ENCODE measurements around the gene FCGR1A. TPM values are rescaled to one million over a fixed set of nuclear protein-coding genes. Genes with fewer than 3 reads are reported as not detected.
"Not testable (repeated sequence)": the region's sequence is repeated elsewhere in the genome, so short reads cannot be mapped to it uniquely, and the experiment has no call there.

The FCGR1A gene
- total and polyA plus RNA-seq, 8 donors: 0.19 to 13.9 (median 3.7) TPM

DNA sequence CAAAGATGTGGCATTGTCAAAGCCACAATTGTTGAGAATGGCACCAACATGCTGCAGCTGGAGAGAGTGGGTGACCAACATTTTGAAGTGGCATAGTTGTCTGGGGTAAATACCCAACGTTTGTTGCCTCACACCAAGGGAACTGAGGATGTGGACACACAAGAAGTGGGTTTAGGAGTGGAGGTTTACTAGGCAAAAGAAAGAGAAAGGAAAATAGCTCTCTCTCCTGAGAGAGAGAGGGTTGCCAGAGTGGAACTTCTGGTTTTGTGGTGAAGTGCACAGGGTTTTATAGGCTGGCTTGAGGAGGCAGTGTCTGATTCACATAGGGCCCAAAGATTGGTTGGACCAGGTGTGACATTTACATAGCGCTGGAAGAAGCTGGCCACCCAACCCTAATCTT is 29.0 kb upstream of the FCGR1A start:
- WGBS, 2 donors: 48 to 76% methylated on average over 1 to 2 of the region's 2 CpGs
- H3K9me3 ChIP-seq; FAIRE-seq; H3K4me1 ChIP-seq; H3K4me3 ChIP-seq; DNase-seq; intact Hi-C loops (cut with DNase I); H3K36me3 ChIP-seq; ATAC-seq; H3K27ac ChIP-seq; H3K27me3 ChIP-seq: not testable (repeated sequence)

DNA sequence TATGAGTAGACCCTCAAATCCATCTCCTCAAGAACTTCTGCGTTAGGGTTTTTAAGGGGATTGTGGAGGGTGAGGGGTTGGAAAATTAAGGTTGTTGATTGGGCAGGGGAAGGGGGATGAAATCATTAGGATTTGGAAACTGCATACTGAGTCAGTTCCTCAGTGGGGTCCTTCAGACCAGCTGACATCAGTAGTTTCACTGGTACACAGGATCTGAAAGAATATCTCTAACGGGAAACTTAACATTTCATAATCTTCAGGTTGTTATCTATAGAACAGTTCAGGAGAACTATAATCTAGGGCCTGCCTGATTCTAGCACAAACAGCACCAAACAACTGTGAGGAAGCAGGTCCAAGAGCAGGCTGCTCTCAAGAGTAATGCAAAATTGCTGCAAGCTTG is 27.2 kb upstream of the FCGR1A start:
- H3K4me3 ChIP-seq; H3K36me3 ChIP-seq; intact Hi-C loops (cut with DNase I); DNase-seq; FAIRE-seq; ATAC-seq; H3K27ac ChIP-seq; H3K4me1 ChIP-seq; H3K9me3 ChIP-seq; H3K27me3 ChIP-seq: not testable (repeated sequence)
- 59 to 71% methylated on average over 2 of the region's 2 CpGs for WGBS, 2 donors

DNA sequence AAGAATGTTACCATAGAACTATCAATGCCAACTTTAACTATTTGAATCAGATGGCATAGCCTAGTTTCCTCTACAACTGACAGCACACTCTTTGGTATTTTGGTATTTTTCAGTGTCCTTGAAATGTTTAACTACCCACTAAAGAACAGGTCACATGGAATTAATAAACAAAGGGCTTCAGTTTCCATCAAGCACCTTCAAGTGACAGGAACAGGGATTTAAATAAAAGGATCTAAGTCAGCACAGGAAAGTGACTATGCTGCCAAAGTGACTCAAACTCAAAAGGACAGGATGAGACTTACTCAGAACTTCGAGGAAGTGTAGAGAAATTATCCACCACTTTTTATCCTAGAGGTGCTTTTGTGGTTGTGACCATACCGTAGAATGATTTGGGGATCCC is 20.2 kb upstream of the FCGR1A start:
- H3K9me3 ChIP-seq; DNase-seq; H3K27ac ChIP-seq; H3K4me1 ChIP-seq; H3K27me3 ChIP-seq; intact Hi-C loops (cut with DNase I); ATAC-seq; H3K36me3 ChIP-seq; FAIRE-seq; H3K4me3 ChIP-seq: not testable (repeated sequence)
- 57 to 81% methylated on average over 2 of the region's 2 CpGs for WGBS, 2 donors

DNA sequence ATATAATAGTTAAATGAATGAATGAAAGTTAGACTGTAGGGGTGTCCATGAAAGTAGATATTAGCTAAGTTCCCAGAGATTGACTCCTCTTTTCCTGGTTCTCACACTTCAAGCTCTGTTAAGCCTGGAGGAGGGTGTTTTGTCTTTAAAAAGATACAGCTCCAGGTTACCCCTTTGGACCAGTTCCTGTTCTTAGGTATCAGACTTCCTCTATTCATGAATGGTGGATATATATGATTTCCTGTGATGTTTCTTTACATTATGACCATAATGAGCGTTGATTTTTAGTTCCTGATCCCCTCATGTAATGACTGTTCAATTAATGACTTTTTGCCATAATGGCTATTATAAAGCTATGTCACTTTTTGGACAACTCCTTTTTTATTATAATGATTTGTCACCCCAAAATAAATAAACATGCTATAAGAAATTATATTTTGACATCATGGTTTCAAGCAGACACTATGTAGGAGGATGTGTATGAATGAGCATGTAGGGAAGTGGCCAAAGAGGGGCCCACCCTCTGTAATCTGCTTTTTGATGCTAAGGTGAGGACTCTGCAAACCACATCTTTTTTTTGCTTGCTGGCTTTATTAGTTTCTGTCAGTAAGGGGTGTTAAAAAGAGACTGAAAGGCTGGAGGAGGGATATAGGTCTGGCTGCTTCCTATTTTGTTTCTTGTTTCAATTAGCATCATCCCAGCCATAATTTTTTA is 18.2 kb upstream of the FCGR1A start:
- WGBS, 2 donors: 71 to 88% methylated on average over 1 of the region's 1 CpG

DNA sequence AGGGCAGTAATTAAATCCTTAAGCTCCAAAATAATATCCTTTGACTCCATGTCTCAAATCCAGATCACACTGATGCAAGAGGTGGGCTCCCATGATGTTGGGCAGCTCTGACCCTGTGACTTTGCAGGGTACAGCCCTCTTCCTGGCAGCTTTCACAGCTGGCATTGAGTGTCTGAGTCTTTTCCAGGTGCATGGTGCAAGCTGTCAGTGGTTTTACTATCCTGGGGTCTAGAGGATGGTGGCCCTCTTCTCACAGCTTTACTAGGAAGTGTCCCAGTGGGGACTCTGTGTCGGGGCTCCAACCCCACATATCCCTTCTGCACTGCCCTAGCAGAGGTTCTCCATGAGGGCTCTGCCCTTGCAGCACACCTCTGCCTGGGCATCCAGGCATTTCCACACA is 16.3 kb upstream of the FCGR1A start:
- DNase-seq; ATAC-seq; FAIRE-seq; H3K36me3 ChIP-seq; H3K27ac ChIP-seq; H3K4me1 ChIP-seq; H3K9me3 ChIP-seq; H3K27me3 ChIP-seq; intact Hi-C loops (cut with DNase I); H3K4me3 ChIP-seq: not testable (repeated sequence)
- 50 to 71% methylated on average over 1 of the region's 1 CpG for WGBS, 2 donors

More for the DNA sequence above, 18.2 kb upstream of the FCGR1A start:
- ATAC-seq; FAIRE-seq; H3K4me3 ChIP-seq; H3K4me1 ChIP-seq; DNase-seq; H3K9me3 ChIP-seq; H3K27me3 ChIP-seq; intact Hi-C loops (cut with DNase I); H3K27ac ChIP-seq; H3K36me3 ChIP-seq: not testable (repeated sequence)

DNA sequence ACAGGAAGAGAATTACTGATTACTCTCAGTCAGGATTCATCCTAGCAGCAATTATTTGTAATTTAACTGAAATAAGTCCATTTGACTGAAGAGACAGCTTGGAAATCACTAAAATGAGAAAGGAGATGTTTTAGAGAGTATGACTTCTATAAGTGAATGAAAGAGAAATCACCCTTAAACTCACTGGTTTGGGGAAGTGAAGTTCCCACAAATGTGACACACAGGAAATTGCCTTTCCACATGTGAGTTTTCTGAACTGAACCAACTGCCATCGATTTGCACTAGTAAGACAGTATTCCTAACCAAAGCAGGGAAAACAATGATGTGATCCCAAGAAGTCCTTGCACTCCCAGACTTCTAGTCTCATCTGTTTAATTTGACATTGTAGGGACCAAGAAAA is 13.3 kb upstream of the FCGR1A start:
- H3K4me1 ChIP-seq; intact Hi-C loops (cut with DNase I); H3K27me3 ChIP-seq; H3K4me3 ChIP-seq; H3K9me3 ChIP-seq; H3K36me3 ChIP-seq; H3K27ac ChIP-seq; DNase-seq; FAIRE-seq: not testable (repeated sequence)
- WGBS, 2 donors: no CpG with 5 or more reads among the region's 1 CpG
- ATAC-seq: peak in 1 of 4 donors; percentile 36

DNA sequence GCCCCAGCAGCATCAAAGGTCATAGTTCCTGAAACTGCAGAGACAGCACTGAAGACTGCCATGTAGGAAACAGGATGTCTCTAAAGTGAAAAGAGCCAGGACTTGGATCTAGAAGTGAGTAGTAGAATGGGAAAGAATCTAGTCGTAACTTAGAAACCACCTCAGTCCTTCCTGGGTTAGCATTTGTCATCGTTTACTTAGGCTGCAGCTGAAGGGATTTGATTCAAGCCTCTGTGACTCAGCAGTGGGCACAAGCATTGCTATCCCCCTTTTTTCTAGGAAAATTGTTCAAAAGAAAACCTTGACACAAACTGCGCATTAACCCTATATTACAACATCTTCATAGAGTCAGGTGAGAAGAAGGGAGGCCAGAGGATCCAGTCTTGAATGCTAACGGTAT is 11.8 kb upstream of the FCGR1A start:
- 73 to 83% methylated on average over 3 to 4 of the region's 4 CpGs for WGBS, 2 donors
- H3K36me3 ChIP-seq; intact Hi-C loops (cut with DNase I); H3K27ac ChIP-seq; H3K4me1 ChIP-seq; H3K27me3 ChIP-seq; H3K9me3 ChIP-seq; H3K4me3 ChIP-seq; DNase-seq; FAIRE-seq: not testable (repeated sequence)
- peak in 2 of 4 donors; percentile 17 to 35 for ATAC-seq

DNA sequence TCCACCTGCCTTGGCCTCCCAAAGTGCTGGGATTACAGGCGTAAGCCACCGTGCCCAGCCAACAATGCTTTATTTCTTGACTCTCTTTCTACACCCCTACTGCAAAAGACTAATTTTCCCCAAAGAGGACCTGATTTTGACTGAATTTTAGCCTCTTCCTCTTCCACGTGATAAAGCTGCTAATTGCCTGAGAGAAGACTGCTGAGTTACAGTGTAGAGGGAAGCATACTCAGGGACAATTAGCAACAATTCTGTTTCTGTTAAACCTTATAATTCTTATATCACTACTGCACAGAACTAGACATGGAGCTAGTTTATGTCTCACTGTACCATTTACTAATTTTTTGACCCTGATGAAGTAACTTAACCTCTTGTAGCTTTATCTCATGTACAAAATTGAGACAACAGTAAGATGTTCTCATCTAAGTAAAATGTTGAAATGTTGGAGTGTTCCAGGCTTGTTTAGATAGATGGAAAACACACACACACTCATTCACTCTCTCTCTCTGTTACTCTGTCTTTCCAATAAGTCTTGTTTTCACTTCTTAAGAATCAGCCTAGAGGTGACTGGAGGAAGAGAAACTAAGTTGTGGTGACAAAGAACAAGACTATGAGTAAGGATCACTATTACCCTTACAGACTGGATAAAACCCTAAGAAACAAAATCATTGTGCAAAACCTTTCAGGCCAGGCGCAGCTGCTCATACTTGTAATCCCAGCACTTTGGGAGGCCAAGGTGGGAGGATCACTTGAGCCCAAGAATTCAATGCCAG is 10.7 kb upstream of the FCGR1A start:
- FAIRE-seq; DNase-seq; H3K4me1 ChIP-seq; H3K27me3 ChIP-seq; H3K4me3 ChIP-seq; H3K9me3 ChIP-seq; H3K36me3 ChIP-seq; H3K27ac ChIP-seq; intact Hi-C loops (cut with DNase I): not testable (repeated sequence)
- WGBS, 2 donors: 63 to 82% methylated on average over 1 of the region's 4 CpGs
- peak in 2 of 4 donors; percentile 41 to 65 for ATAC-seq

DNA sequence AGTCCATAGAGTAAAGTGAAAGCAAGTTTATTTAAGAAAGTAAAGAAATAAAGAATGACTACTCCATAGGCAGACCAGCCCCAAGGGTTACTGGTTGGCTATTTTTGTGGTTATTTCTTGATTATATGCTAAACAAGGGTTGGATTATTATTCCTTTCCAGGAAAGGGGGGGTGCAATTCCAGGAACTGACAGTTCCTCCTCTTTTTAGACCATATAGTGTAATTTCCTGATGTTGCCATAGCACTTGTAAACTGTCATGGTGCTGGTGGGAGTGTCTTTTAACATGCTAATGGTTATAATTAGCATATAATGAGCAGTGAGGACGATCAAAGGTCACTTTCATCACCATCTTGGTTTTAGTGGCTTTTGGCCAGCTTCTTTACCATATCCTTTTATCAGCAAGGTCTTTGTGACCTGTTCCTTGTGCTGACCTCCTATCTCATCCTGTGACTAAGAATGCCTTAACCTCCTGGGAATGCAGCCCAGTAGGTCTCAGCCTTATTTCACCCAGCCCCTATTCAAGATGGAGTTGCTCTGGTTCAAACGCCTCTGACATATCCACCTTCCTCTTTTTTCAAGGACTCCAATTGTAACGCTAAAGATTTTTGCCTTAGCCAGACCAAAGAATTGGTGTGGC is 6.9 kb upstream of the FCGR1A start:
- FAIRE-seq; H3K4me1 ChIP-seq; H3K27ac ChIP-seq; H3K4me3 ChIP-seq; H3K9me3 ChIP-seq; ATAC-seq; DNase-seq; H3K36me3 ChIP-seq; intact Hi-C loops (cut with DNase I); H3K27me3 ChIP-seq: not testable (repeated sequence)
- 23 to 70% methylated on average over 1 of the region's 3 CpGs for WGBS, 2 donors

DNA sequence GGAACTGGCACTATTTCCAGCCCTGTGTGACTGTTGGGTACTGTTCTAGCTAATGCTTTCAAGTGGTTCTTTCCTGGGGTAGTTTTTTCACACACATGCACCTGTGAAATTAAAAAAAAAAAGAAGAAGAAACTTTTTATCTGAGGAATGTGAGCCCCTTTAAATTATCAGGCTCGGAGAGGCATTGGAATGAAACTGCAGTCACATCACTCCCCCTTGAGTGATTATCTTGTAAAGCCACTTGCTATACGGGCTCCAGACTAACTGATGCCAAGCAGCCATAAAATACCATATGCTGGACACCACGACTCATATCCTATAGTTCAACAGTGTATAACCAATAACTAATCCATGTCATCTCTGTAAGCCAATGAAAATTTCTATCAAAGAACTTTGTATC is 5.4 kb upstream of the FCGR1A start:
- H3K27ac ChIP-seq; H3K4me3 ChIP-seq; intact Hi-C loops (cut with DNase I); H3K4me1 ChIP-seq; H3K9me3 ChIP-seq; H3K27me3 ChIP-seq; H3K36me3 ChIP-seq; ATAC-seq; DNase-seq; FAIRE-seq: not testable (repeated sequence)
- WGBS, 2 donors: 20 to 33% methylated on average over 1 of the region's 3 CpGs

DNA sequence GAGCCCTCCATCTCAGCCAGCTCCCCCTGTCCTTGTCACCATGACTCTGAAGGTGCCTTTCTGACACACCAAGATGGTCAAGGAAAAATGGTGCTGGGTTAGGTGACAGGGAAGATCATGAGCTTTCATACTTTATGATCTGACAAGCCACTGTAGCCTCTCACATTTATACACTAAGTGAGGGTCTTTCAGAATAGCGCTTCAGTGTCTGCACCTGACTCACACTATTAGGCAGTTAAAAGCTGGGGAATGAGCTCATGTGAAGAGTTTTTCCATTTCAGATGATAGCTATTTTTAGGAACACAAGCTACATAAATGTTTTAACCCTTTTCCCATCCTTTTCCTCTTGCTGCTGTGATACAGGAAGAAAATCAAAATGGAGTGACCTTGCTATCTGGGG is 4.2 kb upstream of the FCGR1A start:
- H3K27ac ChIP-seq; FAIRE-seq; ATAC-seq; H3K36me3 ChIP-seq; H3K27me3 ChIP-seq; H3K4me3 ChIP-seq; DNase-seq; H3K4me1 ChIP-seq; intact Hi-C loops (cut with DNase I); H3K9me3 ChIP-seq: not testable (repeated sequence)
- WGBS, 2 donors: 83 to 86% methylated on average over 1 of the region's 1 CpG

DNA sequence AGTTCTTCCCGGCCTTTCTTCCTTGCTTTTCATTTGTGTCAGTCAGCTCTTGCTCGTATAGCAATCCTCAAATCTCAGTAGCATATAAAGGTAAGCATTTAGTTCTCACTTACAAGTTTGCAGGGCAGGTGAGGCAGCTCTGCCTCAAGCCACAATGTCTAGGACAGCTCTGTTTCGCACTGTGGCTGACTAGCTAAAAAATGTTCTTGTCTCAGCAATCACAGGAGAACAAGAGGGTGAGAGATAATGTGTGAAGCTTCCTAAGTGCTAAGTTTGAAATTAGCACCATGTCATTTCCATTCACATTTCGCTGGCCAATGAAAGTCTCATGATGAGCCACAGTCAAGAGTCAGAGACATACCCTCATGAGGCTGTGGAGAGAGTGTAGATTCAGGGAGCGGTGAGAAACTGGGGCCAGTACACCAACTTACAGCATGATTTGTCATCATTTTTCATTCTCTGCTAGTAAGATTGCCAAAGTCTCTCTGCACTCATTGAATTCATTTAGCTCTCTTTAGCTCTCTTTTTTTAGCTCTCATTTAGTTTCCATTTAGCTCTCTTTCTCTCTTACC is 995 bp upstream of the FCGR1A start:
- H3K9me3 ChIP-seq; H3K27me3 ChIP-seq; DNase-seq; FAIRE-seq; ATAC-seq; H3K27ac ChIP-seq; H3K4me1 ChIP-seq; H3K36me3 ChIP-seq; H3K4me3 ChIP-seq; intact Hi-C loops (cut with DNase I): not testable (repeated sequence)
- 76 to 81% methylated on average over 5 of the region's 5 CpGs for WGBS, 2 donors

Data from pancreas (tissue), 10 donors.